Brain microvascular endothelial cell (primary cell): Measurements from ENCODE around the gene FAM163B.

Experiments
- DNase-seq: peaks from one replicate; pipeline ENCODE4 v3.0.0-alpha.2; 2020
- H3K27ac ChIP-seq: fragments of 250-450 bp; sonication (Bioruptor Pico); 2 replicates; pipeline ENCODE4 v1.5.1; 2020; ENCODE audit warnings: mild to moderate bottlenecking, moderate library complexity
- H3K27me3 ChIP-seq: fragments of 250-450 bp; sonication (Bioruptor Pico); replicated peaks from 2 replicates; pipeline ENCODE4 v1.5.1; 2020; ENCODE audit warnings: mild to moderate bottlenecking
- H3K36me3 ChIP-seq: fragments of 250-450 bp; sonication (Bioruptor Pico); replicated peaks from 2 replicates; pipeline ENCODE4 v1.5.1; 2020; ENCODE audit warnings: mild to moderate bottlenecking
- H3K4me3 ChIP-seq: 2 replicates; pipeline ENCODE4 v1.5.1; 2011; ENCODE audit warnings: low read depth, mild to moderate bottlenecking, control low read depth, low read length, moderate library complexity
- CTCF ChIP-seq: IDR thresholded peaks from 2 replicates; pipeline ENCODE4 v1.5.1; 2011; ENCODE audit warnings: low read depth, mild to moderate bottlenecking, moderate library complexity, low read length, control low read depth, inconsistent platforms; ENCODE audit errors: missing control alignments
- in situ Hi-C: cut with HindIII; loops from 2 replicates; pipeline ENCODE4 v1.10.0; 2017; ENCODE audit warnings: low sequenced_read_pairs, low pct_ligation_motif_present

The FAM163B gene

DNA sequence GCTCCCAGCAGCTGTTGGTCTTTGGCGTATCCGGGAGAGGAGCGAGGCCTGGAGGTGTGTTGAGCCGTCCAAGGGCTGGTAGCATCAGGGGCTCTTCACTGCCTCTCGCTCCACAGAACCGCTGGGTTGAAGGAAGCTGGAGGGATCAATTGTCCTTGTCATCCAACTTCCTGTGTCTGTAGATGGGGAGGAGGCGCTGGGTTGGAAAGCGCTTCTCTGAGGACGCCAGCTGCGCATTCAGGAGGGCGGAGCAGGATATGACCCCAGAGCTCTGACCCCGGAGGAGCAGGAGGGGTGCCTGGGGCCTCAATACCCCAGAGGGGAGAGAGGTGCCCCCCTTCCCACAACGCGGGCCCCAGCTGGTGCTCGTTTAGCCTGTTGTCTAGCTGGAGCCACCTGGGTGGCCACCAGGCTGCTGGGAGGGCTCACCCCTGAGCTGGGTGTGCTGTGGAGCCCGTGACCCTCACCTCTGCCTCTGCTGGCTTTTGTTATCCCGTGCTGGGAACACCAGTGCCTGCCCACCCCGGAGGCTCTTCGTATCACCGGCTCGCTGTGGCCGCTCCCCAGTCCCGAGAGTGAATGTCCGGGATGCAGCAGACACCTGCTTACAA lies 25.0 kb upstream of the FAM163B start:
- no peak for DNase-seq
- Histone ChIP-seq H3K27me3 (peaks cover 11% of the 10 kb centered on the region), H3K36me3 (no peaks in the 10 kb centered on the region), H3K27ac (no peak overlapping the region), H3K4me3 (no peak overlapping the region)
- in situ Hi-C loops, result no loop called here
- TF ChIP-seq CTCF, result no peak

DNA sequence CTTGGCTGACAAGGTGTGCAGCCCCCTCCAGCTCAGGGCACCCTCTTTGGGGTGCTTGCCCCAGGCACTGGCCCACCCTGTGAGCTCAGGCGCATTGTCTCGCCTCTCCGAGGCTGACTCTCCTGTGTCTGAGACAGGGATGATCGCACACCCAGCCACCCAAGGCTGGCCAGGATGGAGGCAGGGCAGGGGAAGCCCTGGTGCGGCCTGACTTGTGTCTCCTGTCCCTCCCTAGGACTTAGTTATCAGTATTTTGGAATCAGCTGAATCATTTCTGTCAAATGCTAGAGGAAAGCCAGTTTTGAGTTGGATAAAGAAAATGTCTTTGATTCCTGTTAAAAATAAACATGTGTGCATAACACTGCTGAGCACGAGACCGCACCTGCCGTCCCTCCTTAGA lies 24.5 kb upstream of the FAM163B start:
- H3K27me3 ChIP-seq, result peaks cover 10% of the 10 kb centered on the region

DNA sequence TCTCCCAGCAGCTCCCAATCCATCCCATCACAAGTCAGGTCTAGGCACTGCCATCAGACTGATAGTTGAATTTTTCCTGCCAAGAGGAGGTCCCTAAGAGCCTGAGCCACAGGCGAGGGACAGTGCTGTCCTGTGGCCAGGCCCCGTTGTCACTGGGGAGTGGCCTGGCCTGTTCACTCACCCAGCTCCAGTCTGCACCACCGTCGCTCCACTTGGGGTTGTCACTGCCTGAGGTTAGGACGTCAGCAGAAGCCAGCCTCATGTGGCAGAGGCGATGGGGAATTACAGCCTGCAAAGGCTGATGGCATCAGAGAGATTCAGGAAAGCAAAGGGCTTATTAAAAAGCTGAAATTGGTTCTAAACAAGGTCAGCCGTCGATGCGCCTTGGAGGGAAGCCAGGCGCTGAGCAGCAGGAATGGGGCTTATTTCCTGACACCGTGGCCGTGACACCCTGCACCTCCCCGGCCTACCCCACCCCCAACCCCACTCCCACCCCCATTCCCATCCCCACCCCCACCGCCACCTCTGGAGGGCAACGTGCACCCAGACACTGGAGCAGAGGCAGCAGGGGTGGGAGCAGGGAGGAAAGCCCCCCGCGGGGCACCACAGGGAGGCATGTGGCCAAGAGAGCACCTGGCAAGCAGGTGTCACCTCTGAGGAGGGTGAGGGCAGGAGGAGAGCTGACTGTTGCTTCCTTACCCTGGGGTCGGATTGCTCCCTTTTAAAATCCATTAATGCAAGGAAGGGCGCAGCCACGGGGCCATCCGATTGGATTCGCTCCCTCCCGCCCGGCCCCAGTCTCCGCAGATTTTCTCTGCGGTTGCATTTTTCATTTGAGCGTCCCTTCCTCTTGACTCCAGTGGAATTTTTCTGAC lies 23.9 kb upstream of the FAM163B start:
- Histone ChIP-seq H3K36me3 (no peaks in the 10 kb centered on the region), H3K27ac (no peak overlapping the region), H3K27me3 (peaks cover 9% of the 10 kb centered on the region), H3K4me3 (no peak overlapping the region)
- no peak for TF ChIP-seq CTCF
- DNase-seq, result no peak
- in situ Hi-C loops, result no loop called here

More for the DNA sequence above, 24.5 kb upstream of the FAM163B start:
- no peak overlapping the region for H3K4me3 ChIP-seq
- in situ Hi-C loops, result no loop called here
- H3K36me3 ChIP-seq, result no peaks in the 10 kb centered on the region
- no peak for DNase-seq
- TF ChIP-seq CTCF, result no peak
- no peak overlapping the region for H3K27ac ChIP-seq

DNA sequence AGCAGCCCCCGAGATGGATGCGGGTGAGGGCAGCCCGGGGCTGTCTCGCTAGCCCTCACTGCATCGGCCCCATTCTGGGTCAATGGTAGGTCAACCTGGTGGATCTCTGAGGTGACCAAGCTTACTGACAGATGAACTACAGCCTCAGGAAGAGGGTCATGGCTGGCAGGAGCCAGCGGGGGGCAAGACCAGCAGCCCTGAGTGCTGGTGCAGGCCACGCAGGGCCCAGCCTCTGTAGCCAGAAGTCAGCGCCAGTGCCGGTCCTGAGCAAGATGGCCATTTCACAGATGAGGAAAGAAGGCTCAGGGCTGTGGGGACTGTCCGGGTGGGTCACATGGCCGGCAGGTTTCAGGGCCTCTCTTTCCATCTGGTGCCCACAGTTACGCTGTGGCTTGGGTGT lies 21.9 kb upstream of the FAM163B start:
- peaks cover 3% of the 10 kb centered on the region for H3K27me3 ChIP-seq

GRCh38 chr9:133629221-133630110 lies 20.3 kb upstream of the FAM163B start:
- in situ Hi-C loops, result no loop called here
- Histone ChIP-seq H3K27ac (no peak overlapping the region), H3K36me3 (no peaks in the 10 kb centered on the region), H3K4me3 (no peak overlapping the region), H3K27me3 (no peaks in the 10 kb centered on the region)
- DNase-seq, result no peak
- no peak for TF ChIP-seq CTCF

More for the DNA sequence above, 21.9 kb upstream of the FAM163B start:
- Histone ChIP-seq H3K4me3 (no peak overlapping the region), H3K27ac (no peak overlapping the region), H3K36me3 (no peaks in the 10 kb centered on the region)
- no peak for TF ChIP-seq CTCF
- DNase-seq, result no peak
- in situ Hi-C loops, result no loop called here
